Measurements from ENCODE around the gene RARB. TPM values are rescaled to one million over a fixed set of nuclear protein-coding genes. Genes with fewer than 3 reads are reported as not detected.

Gene RARB
- total RNA-seq, 2 donors from 2014 or later, result 21.5 to 21.9 TPM

GRCh38 chr3:25481386-25481785 lies 53.3 kb downstream of the RARB start:
- H3K4me3 ChIP-seq (ENCODE audit: low read length), result no peak overlapping the region
- H3K9me3 ChIP-seq (ENCODE audit: control insufficient read depth, low read length), result no peaks in the 10 kb centered on the region
- WGBS, 2 experiments (ENCODE audit: insufficient coverage in 1 of 2, insufficient read length in 1 of 2), result 97% methylated on average over 1 of the region's 1 CpG; no CpG with 5 or more reads in 1 of the 2 experiments
- no peak for DNase-seq
- Mint-ChIP-seq H3K36me3 (ENCODE audit: low read depth) (no peaks in the 10 kb centered on the region), H3K27me3 (ENCODE audit: insufficient read depth) (no peaks in the 10 kb centered on the region), H3K27ac (no peak overlapping the region), H3K4me3 (no peak overlapping the region), H3K4me1 (peaks cover 24% of the 10 kb centered on the region), H3K9me3 (no peaks in the 10 kb centered on the region)
- H3K4me1 ChIP-seq (ENCODE audit: control insufficient read depth, insufficient read depth, low read length), result peaks cover 7% of the 10 kb centered on the region
- H3K9ac ChIP-seq (ENCODE audit: extremely low read depth, low read length, poor library complexity, severe bottlenecking), result no peak overlapping the region
- TF ChIP-seq CTCF (conservative IDR thresholded peaks at IDR 0.05), result no peak
- H3K27ac ChIP-seq (ENCODE audit: low read depth, low read length), result no peak overlapping the region
- H3K27me3 ChIP-seq (ENCODE audit: control insufficient read depth, insufficient read depth, low read length, poor library complexity, severe bottlenecking), result no peaks in the 10 kb centered on the region
- H3K36me3 ChIP-seq (ENCODE audit: control insufficient read depth, insufficient read depth, low read length), result peaks cover 6% of the 10 kb centered on the region

GRCh38 chr3:25483456-25483855 lies 55.4 kb downstream of the RARB start:
- H3K9me3 ChIP-seq (ENCODE audit: control insufficient read depth, low read length), result no peaks in the 10 kb centered on the region
- WGBS, 2 experiments (ENCODE audit: insufficient coverage in 1 of 2, insufficient read length in 1 of 2), result 94 to 100% methylated on average over 1 of the region's 1 CpG
- no peak overlapping the region for H3K27ac Mint-ChIP-seq
- peaks cover 7% of the 10 kb centered on the region for H3K4me1 ChIP-seq (ENCODE audit: control insufficient read depth, insufficient read depth, low read length)
- no peak overlapping the region for H3K4me3 Mint-ChIP-seq
- H3K4me1 Mint-ChIP-seq, result peaks cover 28% of the 10 kb centered on the region
- H3K9me3 Mint-ChIP-seq, result no peaks in the 10 kb centered on the region
- H3K36me3 ChIP-seq (ENCODE audit: control insufficient read depth, insufficient read depth, low read length), result no peaks in the 10 kb centered on the region
- TF ChIP-seq CTCF (conservative IDR thresholded peaks at IDR 0.05), result no peak
- no peaks in the 10 kb centered on the region for H3K27me3 ChIP-seq (ENCODE audit: control insufficient read depth, insufficient read depth, low read length, poor library complexity, severe bottlenecking)
- DNase-seq, result no peak
- no peaks in the 10 kb centered on the region for H3K36me3 Mint-ChIP-seq (ENCODE audit: low read depth)
- H3K4me3 ChIP-seq (ENCODE audit: low read length), result no peak overlapping the region
- H3K27ac ChIP-seq (ENCODE audit: low read depth, low read length), result no peak overlapping the region
- no peak overlapping the region for H3K9ac ChIP-seq (ENCODE audit: extremely low read depth, low read length, poor library complexity, severe bottlenecking)
- H3K27me3 Mint-ChIP-seq (ENCODE audit: insufficient read depth), result no peaks in the 10 kb centered on the region

GRCh38 chr3:25485673-25486072 lies 57.6 kb downstream of the RARB start:
- Histone ChIP-seq H3K9me3 (ENCODE audit: control insufficient read depth, low read length) (peaks cover 1% of the 10 kb centered on the region), H3K4me1 (ENCODE audit: control insufficient read depth, insufficient read depth, low read length) (no peaks in the 10 kb centered on the region)

More at GRCh38 chr3:25485673-25486072, 57.6 kb downstream of the RARB start:
- Mint-ChIP-seq H3K27ac (no peak overlapping the region), H3K4me1 (peaks cover 19% of the 10 kb centered on the region), H3K27me3 (ENCODE audit: insufficient read depth) (no peaks in the 10 kb centered on the region), H3K9me3 (no peaks in the 10 kb centered on the region), H3K36me3 (ENCODE audit: low read depth) (peaks cover 5% of the 10 kb centered on the region), H3K4me3 (no peak overlapping the region)
- H3K27me3 ChIP-seq (ENCODE audit: control insufficient read depth, insufficient read depth, low read length, poor library complexity, severe bottlenecking), result no peaks in the 10 kb centered on the region
- H3K4me3 ChIP-seq (ENCODE audit: low read length), result no peak overlapping the region
- no peak for TF ChIP-seq CTCF (conservative IDR thresholded peaks at IDR 0.05)
- H3K9ac ChIP-seq (ENCODE audit: extremely low read depth, low read length, poor library complexity, severe bottlenecking), result no peak overlapping the region
- H3K36me3 ChIP-seq (ENCODE audit: control insufficient read depth, insufficient read depth, low read length), result no peaks in the 10 kb centered on the region
- 57 to 83% methylated on average over 3 of the region's 3 CpGs for WGBS, 2 experiments (ENCODE audit: insufficient coverage in 1 of 2, insufficient read length in 1 of 2)
- H3K27ac ChIP-seq (ENCODE audit: low read depth, low read length), result no peak overlapping the region
- DNase-seq, result no peak
